H1 (cell line): ENCODE data around the gene PAPOLG. TPM values are rescaled to one million over a fixed set of nuclear protein-coding genes. Genes with fewer than 3 reads are reported as not detected.

Experiments used
- CTCF ChIA-PET: fragments of 300-600 bp; sonication (Branson Sonifier 250); formaldehyde crosslinking; loops from one replicate; lab custom pipeline; 2021; ENCODE audit not compliant: partially characterized antibody; lab: Charles Lee
- POLR2A ChIA-PET: fragments of 300-600 bp; sonication (Branson Sonifier 250); formaldehyde crosslinking; loops from one replicate; lab custom pipeline; 2021; ENCODE audit warnings: inconsistent platforms; ENCODE audit not compliant: partially characterized antibody; lab: Charles Lee
- DNase-seq, 2 experiments: peaks; one replicate each; pipeline versions ENCODE4 v3.0.0 to v3.0.0-alpha.2; 2010 to 2022; ENCODE audit warnings: low spot score in 2 of 2, low read depth in 1 of 2, mixed read lengths in 1 of 2
- FAIRE-seq: peaks from 2 replicates; lab custom pipeline; 2011; peaks lifted over from hg19 to GRCh38; lab: Jason Lieb, UNC
- H2AFZ ChIP-seq: 2 replicates; pipeline ENCODE4 v1.8.1; 2012; ENCODE audit warnings: low read length, inconsistent platforms
- H2AK5ac ChIP-seq: 2 replicates; pipeline ENCODE4 v1.6.1; 2013; ENCODE audit warnings: low read depth, low read length
- H2BK120ac ChIP-seq: replicated peaks from 2 replicates; pipeline ENCODE3; 2013; ENCODE audit warnings: low read depth, low read length, inconsistent platforms
- H2BK12ac ChIP-seq: 2 replicates; pipeline ENCODE4 v1.6.1; 2013; ENCODE audit warnings: low read depth, low read length
- H2BK15ac ChIP-seq: 2 replicates; pipeline ENCODE4 v1.6.1; 2013; ENCODE audit warnings: low read length
- H2BK20ac ChIP-seq: 2 replicates; pipeline ENCODE4 v1.6.1; 2013; ENCODE audit warnings: low read length
- H2BK5ac ChIP-seq: 2 replicates; pipeline ENCODE4 v1.6.1; 2013; ENCODE audit warnings: low read depth, low read length
- H3K14ac ChIP-seq: 2 replicates; pipeline ENCODE4 v1.6.1; 2013; ENCODE audit warnings: inconsistent platforms; ENCODE audit not compliant: insufficient read length
- H3K18ac ChIP-seq: 2 replicates; pipeline ENCODE4 v1.6.1; 2013; ENCODE audit warnings: low read length; ENCODE audit errors: extremely low read depth
- H3K23ac ChIP-seq: 2 replicates; pipeline ENCODE4 v1.6.1; 2013; ENCODE audit warnings: inconsistent platforms; ENCODE audit not compliant: insufficient read length
- H3K23me2 ChIP-seq: 2 replicates; pipeline ENCODE4 v1.6.1; 2013; ENCODE audit warnings: low read depth, low read length
- H3K27ac ChIP-seq: 2 replicates; pipeline ENCODE4 v1.6.1; 2011; ENCODE audit warnings: low read depth, low read length, inconsistent platforms
- H3K27me3 ChIP-seq, 4 experiments: replicated peaks in 1 of 4; 1 replicate in 1 of 4; 2 replicates in 3 of 4; pipeline versions ENCODE4 v1.6.1 to v1.8.1; 2011 to 2013; ENCODE audit warnings: low read length in 3 of 4, mild to moderate bottlenecking in 3 of 4, inconsistent platforms in 2 of 4, mixed read lengths in 2 of 4, moderate library complexity in 1 of 4; ENCODE audit not compliant: control insufficient read depth in 3 of 4, insufficient read depth in 3 of 4; ENCODE audit errors: extremely low read depth in 1 of 4
- H3K36me3 ChIP-seq, 4 experiments: 2 replicates each; pipeline versions ENCODE4 v1.6.1 to v1.8.1; 2011 to 2013; ENCODE audit warnings: mild to moderate bottlenecking in 4 of 4, low read length in 3 of 4, moderate library complexity in 2 of 4, control low read depth in 1 of 4, inconsistent platforms in 1 of 4; ENCODE audit not compliant: insufficient read depth in 4 of 4, control insufficient read depth in 2 of 4
- H3K4ac ChIP-seq: replicated peaks from 2 replicates; pipeline ENCODE3; 2013; ENCODE audit warnings: low read length, low read depth, mixed read lengths, inconsistent platforms; ENCODE audit not compliant: insufficient read length
- H3K4me1 ChIP-seq, 4 experiments: replicated peaks in 1 of 4; 1 replicate in 1 of 4; 2 replicates in 3 of 4; pipeline versions ENCODE4 v1.6.1 to v1.8.1; 2011 to 2013; ENCODE audit warnings: low read length in 3 of 4, inconsistent platforms in 2 of 4, mixed read lengths in 1 of 4; ENCODE audit not compliant: insufficient read depth in 4 of 4, control insufficient read depth in 3 of 4
- H3K4me2 ChIP-seq, 2 experiments: 2 replicates each; pipeline versions ENCODE4 v1.6.1 to v1.8.1; 2011 to 2013; ENCODE audit warnings: low read depth in 2 of 2, low read length in 2 of 2, control low read depth in 1 of 2, inconsistent platforms in 1 of 2, mild to moderate bottlenecking in 1 of 2; ENCODE audit not compliant: insufficient read depth in 1 of 2
- H3K4me3 ChIP-seq, 4 experiments: fragments of 200-600, 300-600 bp in 1 of 4; sonication (generic), shearing (Covaris generic), sonication (Bioruptor Twin) in 1 of 4; 2 replicates each; pipeline versions ENCODE4 v1.5.1 to v1.8.1; 2011 to 2016; ENCODE audit warnings: low read length in 4 of 4, low read depth in 3 of 4, control low read depth in 2 of 4, inconsistent platforms in 2 of 4, mild to moderate bottlenecking in 2 of 4, mixed read lengths in 1 of 4, moderate library complexity in 1 of 4; ENCODE audit not compliant: insufficient read depth in 2 of 4; ENCODE audit errors: extremely low read depth in 1 of 4
- H3K56ac ChIP-seq: replicated peaks from 2 replicates; pipeline ENCODE3; 2013; ENCODE audit warnings: low read depth, mild to moderate bottlenecking, mixed read lengths, low read length, inconsistent platforms; ENCODE audit not compliant: insufficient read length
- H3K79me1 ChIP-seq: 2 replicates; pipeline ENCODE4 v1.6.1; 2013; ENCODE audit warnings: low read depth, low read length, control low read depth
- H3K79me2 ChIP-seq, 2 experiments: 2 replicates each; pipeline versions ENCODE4 v1.6.1 to v1.8.1; 2012 to 2013; ENCODE audit warnings: low read length in 2 of 2, mild to moderate bottlenecking in 2 of 2, inconsistent platforms in 1 of 2; ENCODE audit not compliant: insufficient read depth in 2 of 2, control insufficient read depth in 1 of 2
- H3K9ac ChIP-seq, 4 experiments: replicated peaks in 1 of 4; 1 replicate in 1 of 4; 2 replicates in 3 of 4; pipeline versions ENCODE4 v1.6.1 to v1.8.1; 2011 to 2013; ENCODE audit warnings: low read depth in 3 of 4, low read length in 3 of 4, control low read depth in 2 of 4, mild to moderate bottlenecking in 2 of 4, moderate library complexity in 2 of 4, inconsistent platforms in 1 of 4; ENCODE audit errors: extremely low read depth in 1 of 4
- H3K9me3 ChIP-seq, 2 experiments: 2 replicates each; pipeline versions ENCODE4 v1.6.1 to v1.8.1; 2012 to 2013; ENCODE audit warnings: mild to moderate bottlenecking in 2 of 2, moderate library complexity in 2 of 2, control low read depth in 1 of 2, inconsistent platforms in 1 of 2, low read depth in 1 of 2, low read length in 1 of 2, mixed read lengths in 1 of 2; ENCODE audit not compliant: insufficient read depth in 2 of 2
- H4K20me1 ChIP-seq, 2 experiments: replicated peaks in 1 of 2; 2 replicates each; pipeline versions ENCODE3 to v1.8.1; 2011 to 2013; ENCODE audit warnings: inconsistent platforms in 2 of 2, low read length in 2 of 2, mild to moderate bottlenecking in 1 of 2; ENCODE audit not compliant: insufficient read depth in 2 of 2, control insufficient read depth in 1 of 2
- H4K5ac ChIP-seq: 2 replicates; pipeline ENCODE4 v1.6.1; 2013; ENCODE audit warnings: low read length, low read depth, mixed read lengths, inconsistent platforms; ENCODE audit not compliant: insufficient read length
- H4K8ac ChIP-seq: 2 replicates; pipeline ENCODE4 v1.8.0; 2013; ENCODE audit warnings: mild to moderate bottlenecking, moderate library complexity, low read length, inconsistent platforms; ENCODE audit not compliant: insufficient read depth; ENCODE audit errors: extremely low read depth
- H4K91ac ChIP-seq: replicated peaks from 2 replicates; pipeline ENCODE3; 2013; ENCODE audit warnings: low read length, mixed read lengths, inconsistent platforms; ENCODE audit not compliant: insufficient read length
- E2F6 ChIP-seq: IDR thresholded peaks from 2 replicates; pipeline ENCODE4 v1.6.1; 2012; ENCODE audit warnings: inconsistent platforms
- WGBS, 2 experiments: shearing (Covaris generic) in 1 of 2; methylation state at CpG; one replicate each; pipeline versions ENCODE4 v1.1.6 to v1.1.7; 2013 to 2015; ENCODE audit warnings: low lambda C conversion rate in 2 of 2, mixed read lengths in 2 of 2, inconsistent platforms in 1 of 2, low coverage in 1 of 2, missing lambda C conversion rate in 1 of 2; ENCODE audit not compliant: insufficient replicate concordance in 2 of 2, insufficient coverage in 1 of 2, insufficient read length in 1 of 2; ENCODE audit errors: extremely low coverage in 1 of 2, missing lambda C conversion rate in 1 of 2; 5-methylcytosine and 5-hydroxymethylcytosine counted together
- polyA plus RNA-seq, 7 experiments: library from polyadenylated mRNA; depleted of rRNA in 3 of 7; stranded (reverse) in 5 of 7; unstranded in 2 of 7; fragments of >200 nt in 5 of 7; fragments of 200-250 nt in 2 of 7; gene quantifications; 1 replicate in 5 of 7; 2 replicates in 1 of 7; 4 replicates in 1 of 7; pipeline versions ENCODE4 v1.2.1 to v1.2.3, GENCODE V29; 2011 to 2013; ENCODE audit warnings: missing spikeins in 2 of 7, mixed read lengths in 2 of 7
- total RNA-seq: library from RNA; stranded (reverse); fragmentation: NEBNext Ultra II Directional; extraction: Animal tissue kit (Norgen Biotek cat#: 25700); gene quantifications from 2 replicates; pipeline ENCODE4 v1.2.1, GENCODE V29; 2021

PAPOLG gene
- total and polyA plus RNA-seq, 2 of the 8 experiments (the other 6 are each of a cell fraction or from before 2014, with no cell fraction given): 6.5 to 21.5 TPM

- CTCF ChIA-PET: interaction anchor here (1.1 to 7.1 kb wide), 4 partner anchors 74 to 959 kb away, joined by 3 to 69 read pairs (median 3); no protein-coding TSS in a partner anchor
- TF ChIP-seq E2F6: peak; percentile 99
Observed at GRCh38 chr2:60808330-60808801, 52.3 kb downstream of the PAPOLG start.

More at GRCh38 chr2:60808330-60808801, 52.3 kb downstream of the PAPOLG start:
- Histone ChIP-seq H2AFZ (no peak overlapping the region), H3K9ac (no peak overlapping the region), H3K27me3 (no peaks in the 10 kb centered on the region), H3K9me3 (no peaks in the 10 kb centered on the region), H3K79me2 (no peaks in the 10 kb centered on the region; a peak in 1 of 4 replicates), H4K8ac (no peak overlapping the region), H3K36me3 (no peaks in the 10 kb centered on the region), H3K18ac (no peak overlapping the region), H2BK15ac (no peak overlapping the region), H3K56ac (no peak overlapping the region), H3K23me2 (no peaks in the 10 kb centered on the region), H3K23ac (no peak overlapping the region), H2BK5ac (no peak overlapping the region), H2BK12ac (no peak overlapping the region), H2AK5ac (no peak overlapping the region), H3K4me1 (no peaks in the 10 kb centered on the region; a peak in 1 of 7 replicates), H4K5ac (no peak overlapping the region), H3K27ac (no peak overlapping the region), H3K14ac (no peak overlapping the region), H3K79me1 (no peaks in the 10 kb centered on the region), H4K91ac (no peak overlapping the region), H2BK120ac (no peak overlapping the region), H3K4me2 (no peak overlapping the region), H2BK20ac (0 out of 2 replicates have a peak overlapping the region, but pooled peaks have one; percentile 17), H3K4ac (no peak overlapping the region), H4K20me1 (no peaks in the 10 kb centered on the region), H3K4me3 (no peak overlapping the region)
- POLR2A ChIA-PET: interaction anchor here (1.2 kb wide), 1 partner anchor 190 kb away, joined by 3 read pairs; no protein-coding TSS in a partner anchor
- DNase-seq (peak; percentile 10 to 48), FAIRE-seq (no peak)
- 92% methylated on average over 16 of the region's 16 CpGs; no CpG with 5 or more reads in 1 of the 2 experiments for WGBS, 2 experiments
